ENCODE results near the gene HSPG2.
"Not testable (repeated sequence)": the region's sequence is repeated elsewhere in the genome, so short reads cannot be mapped to it uniquely, and the experiment has no call there.

Gene HSPG2

GRCh38 chr1:21823980-21824702, 113.0 kb downstream of the HSPG2 start:
- no peak for DNase-seq (ENCODE audit: low spot score)

GRCh38 chr1:21823206-21823979, 113.7 kb downstream of the HSPG2 start:
- no peak for DNase-seq (ENCODE audit: low spot score)

- no peak for DNase-seq (ENCODE audit: low spot score)
These were observed 114.8 kb downstream of the HSPG2 start for GRCh38 chr1:21822349-21822748.

GRCh38 chr1:21821385-21822019, 115.6 kb downstream of the HSPG2 start:
- DNase-seq (ENCODE audit: low spot score) = no peak

GRCh38 chr1:21820597-21821232, 116.4 kb downstream of the HSPG2 start:
- DNase-seq (ENCODE audit: low spot score) = no peak

- peak; percentile 44 for DNase-seq (ENCODE audit: low spot score)
These were observed 118.5 kb downstream of the HSPG2 start for GRCh38 chr1:21818656-21819055.

- DNase-seq (ENCODE audit: low spot score) = no peak
These were observed 120.4 kb downstream of the HSPG2 start for GRCh38 chr1:21816602-21817302.

- no peak for DNase-seq (ENCODE audit: low spot score)
These were observed 121.3 kb downstream of the HSPG2 start for GRCh38 chr1:21815724-21816321.

GRCh38 chr1:21814981-21815582, 122.0 kb downstream of the HSPG2 start:
- no peak for DNase-seq (ENCODE audit: low spot score)

GRCh38 chr1:21814241-21814918, 122.7 kb downstream of the HSPG2 start:
- DNase-seq (ENCODE audit: low spot score) = no peak

- no peak for DNase-seq (ENCODE audit: low spot score)
These were observed 123.6 kb downstream of the HSPG2 start for GRCh38 chr1:21813542-21813941.

GRCh38 chr1:21811875-21812305, 125.2 kb downstream of the HSPG2 start, which contains the start of gene LDLRAD2:
LDLRAD2 (plus strand) TSS chr1:21812265; CDS start chr1:21812452, 187 bp downstream.
- DNase-seq (ENCODE audit: low spot score) = no peak

GRCh38 chr1:21804536-21804935, 132.6 kb downstream of the HSPG2 start:
- no peak for DNase-seq (ENCODE audit: low spot score)

- no peak for DNase-seq (ENCODE audit: low spot score)
These were observed 136.0 kb downstream of the HSPG2 start for GRCh38 chr1:21801100-21801499.

GRCh38 chr1:21799730-21800129, 137.4 kb downstream of the HSPG2 start:
- DNase-seq (ENCODE audit: low spot score) = no peak

GRCh38 chr1:21795075-21795474, 142.0 kb downstream of the HSPG2 start:
- no peak for DNase-seq (ENCODE audit: low spot score)

- DNase-seq (ENCODE audit: low spot score) = no peak
These were observed 142.5 kb downstream of the HSPG2 start for GRCh38 chr1:21794656-21795055.

- no peak for DNase-seq (ENCODE audit: low spot score)
These were observed 144.0 kb downstream of the HSPG2 start for GRCh38 chr1:21793104-21793503.

GRCh38 chr1:21786640-21787039, 150.5 kb downstream of the HSPG2 start:
- no peak for DNase-seq (ENCODE audit: low spot score)

GRCh38 chr1:21785764-21786163, 151.3 kb downstream of the HSPG2 start:
- DNase-seq (ENCODE audit: low spot score) = not testable (repeated sequence)

Data from LoVo (cell line).